Endothelial cell of umbilical vein (primary cell): ENCODE results near the gene NUP58. TPM values are rescaled to one million over a fixed set of nuclear protein-coding genes. Genes with fewer than 3 reads are reported as not detected.

Source experiments
- BruUV-seq: library from RNA; stranded (reverse); fragments of 400-500 nt; replicated peaks from 2 replicates; lab custom pipeline; 2021; lab: Mats Ljungman, UMichigan
- CTCF ChIA-PET: fragments of 300-600, 350-600 bp; sonication (Branson Sonifier 250); formaldehyde crosslinking; loops from one replicate; lab custom pipeline; 2021; ENCODE audit warnings: antibody characterized with exemption, inconsistent platforms; lab: Charles Lee
- POLR2A ChIA-PET: fragments of 300-600, 350-600 bp; sonication (Branson Sonifier 250); formaldehyde crosslinking; loops from one replicate; lab custom pipeline; 2021; ENCODE audit warnings: antibody characterized with exemption, inconsistent platforms; lab: Charles Lee
- DNase-seq: peaks from one replicate; pipeline ENCODE4 v3.0.0-alpha.2; 2011; ENCODE audit warnings: low read depth, low spot score
- FAIRE-seq: peaks from 2 replicates; lab custom pipeline; 2011; peaks lifted over from hg19 to GRCh38; lab: Jason Lieb, UNC
- H2AFZ ChIP-seq: 2 replicates; pipeline ENCODE4 v1.6.0; 2012; ENCODE audit warnings: low read depth, low read length, control low read depth, inconsistent platforms
- H3K27ac ChIP-seq: 2 replicates; pipeline ENCODE4 v1.5.1; 2011; ENCODE audit warnings: low read depth, mild to moderate bottlenecking, control low read depth, low read length, moderate library complexity; ENCODE audit not compliant: insufficient read depth
- H3K27me3 ChIP-seq, 2 experiments: 2 replicates each; pipeline versions ENCODE4 v1.6.0 to v1.6.1; 2011; ENCODE audit warnings: low read length in 2 of 2, mixed read lengths in 1 of 2; ENCODE audit not compliant: control insufficient read depth in 2 of 2, insufficient read depth in 2 of 2
- H3K36me3 ChIP-seq, 2 experiments: 2 replicates in 1 of 2; 3 replicates in 1 of 2; pipeline ENCODE4 v1.5.1; 2011; ENCODE audit warnings: low read length in 2 of 2, mild to moderate bottlenecking in 1 of 2, moderate library complexity in 1 of 2; ENCODE audit not compliant: control insufficient read depth in 2 of 2, insufficient read depth in 2 of 2; ENCODE audit errors: extremely low read depth in 1 of 2
- H3K4me1 ChIP-seq: 3 replicates; pipeline ENCODE4 v1.5.1; 2011; ENCODE audit warnings: mild to moderate bottlenecking, low read length; ENCODE audit not compliant: control insufficient read depth, insufficient read depth; ENCODE audit errors: extremely low read depth
- H3K4me2 ChIP-seq: 2 replicates; pipeline ENCODE4 v1.6.1; 2011; ENCODE audit warnings: low read length, control low read depth, mixed read lengths; ENCODE audit not compliant: insufficient read depth
- H3K4me3 ChIP-seq, 3 experiments: fragments of 200-600 bp in 1 of 3; sonication (generic), shearing (Covaris generic) in 1 of 3; replicated peaks in 1 of 3; 2 replicates each; pipeline ENCODE4 v1.5.1; 2011 to 2016; ENCODE audit warnings: control low read depth in 3 of 3, low read length in 3 of 3, mild to moderate bottlenecking in 2 of 3, inconsistent platforms in 1 of 3, low read depth in 1 of 3, moderate library complexity in 1 of 3; ENCODE audit not compliant: insufficient read depth in 1 of 3
- H3K79me2 ChIP-seq: 2 replicates; pipeline ENCODE4 v1.6.0; 2012; ENCODE audit warnings: low read length, inconsistent platforms; ENCODE audit not compliant: control insufficient read depth, insufficient read depth
- H3K9ac ChIP-seq: replicated peaks from 2 replicates; pipeline ENCODE3; 2011; ENCODE audit warnings: low read length, control low read depth; ENCODE audit not compliant: insufficient read depth; ENCODE audit errors: extremely low read depth
- H3K9me1 ChIP-seq: replicated peaks from 3 replicates; pipeline ENCODE4 v1.6.0; 2011; ENCODE audit warnings: mild to moderate bottlenecking, low read length; ENCODE audit not compliant: control insufficient read depth, insufficient read depth; ENCODE audit errors: extremely low read depth
- H3K9me3 ChIP-seq: replicated peaks from 2 replicates; pipeline ENCODE4 v1.5.1; 2012; ENCODE audit warnings: low read length, inconsistent platforms; ENCODE audit not compliant: control insufficient read depth, insufficient read depth
- H4K20me1 ChIP-seq: replicated peaks from 2 replicates; pipeline ENCODE3; 2011; ENCODE audit warnings: mild to moderate bottlenecking, low read length; ENCODE audit not compliant: control insufficient read depth, insufficient read depth; ENCODE audit errors: extremely low read depth
- CTCF ChIP-seq, 2 donors: IDR thresholded peaks; 1 replicate in 1 of 2; 2 replicates in 1 of 2; pipeline ENCODE4 v1.5.1; 2011; ENCODE audit warnings: low read length in 2 of 2, mild to moderate bottlenecking in 2 of 2, moderate library complexity in 2 of 2, control low read depth in 1 of 2, inconsistent platforms in 1 of 2, low read depth in 1 of 2; ENCODE audit not compliant: insufficient read depth in 1 of 2; ENCODE audit errors: extremely low read depth in 1 of 2
- EZH2 ChIP-seq: IDR thresholded peaks from 2 replicates; pipeline ENCODE4 v1.6.1; 2012; ENCODE audit warnings: borderline replicate concordance, low read depth, mild to moderate bottlenecking, moderate library complexity, low read length, inconsistent platforms; ENCODE audit not compliant: severe bottlenecking
- FOS ChIP-seq: IDR thresholded peaks from 2 replicates; pipeline ENCODE4 v1.6.1; 2011; ENCODE audit warnings: mild to moderate bottlenecking, low read length, moderate library complexity, borderline replicate concordance; ENCODE audit not compliant: insufficient read depth
- GATA2 ChIP-seq: IDR thresholded peaks from 2 replicates; pipeline ENCODE4 v1.7.0; 2011; ENCODE audit warnings: low read depth, mild to moderate bottlenecking, moderate library complexity, mixed read lengths, low read length; ENCODE audit not compliant: insufficient read length, insufficient read depth
- JUN ChIP-seq: IDR thresholded peaks from 2 replicates; pipeline ENCODE4 v1.6.1; 2011; ENCODE audit warnings: borderline replicate concordance, low read depth; ENCODE audit not compliant: insufficient read length, insufficient read depth
- MAX ChIP-seq: IDR thresholded peaks from 2 replicates; pipeline ENCODE4 v1.6.1; 2011; ENCODE audit not compliant: insufficient read depth, insufficient read length
- MYC ChIP-seq: IDR thresholded peaks from one replicate; pipeline ENCODE4 v1.6.1; 2011; ENCODE audit warnings: mild to moderate bottlenecking, low read depth, low read length
- POLR2A ChIP-seq: IDR thresholded peaks from 2 replicates; pipeline ENCODE4 v1.6.1; 2012; ENCODE audit warnings: low read depth, mild to moderate bottlenecking, control low read depth, low read length
- POLR2AphosphoS5 ChIP-seq: IDR thresholded peaks from 2 replicates; pipeline ENCODE4 v1.6.1; 2012; ENCODE audit warnings: low read depth, mild to moderate bottlenecking, control low read depth, low read length, moderate library complexity; ENCODE audit not compliant: insufficient read depth
- dilution Hi-C: fragments of 300-500 bp; cut with MboI; formaldehyde crosslinking; loops from one replicate; pipeline ENCODE4 v1.15.0; 2019; ENCODE audit warnings: low sequenced_read_pairs; ENCODE audit not compliant: extremely low pct_ligation_motif_present
- intact Hi-C: fragments of 100-400 bp; cut with micrococcal nuclease; formaldehyde crosslinking; loops from one replicate; pipeline ENCODE4 v1.10.0; 2022
- polyA plus RNA-seq, 4 experiments: library from polyadenylated mRNA; depleted of rRNA in 3 of 4; stranded (reverse) in 3 of 4; unstranded in 1 of 4; fragments of >200 nt; gene quantifications; 2 replicates each; pipeline versions ENCODE4 v1.2.1 to v1.2.3, GENCODE V29; 2011 to 2012; ENCODE audit warnings: missing spikeins in 1 of 4
- total RNA-seq: library from RNA; stranded (reverse); gene quantifications from 2 replicates; pipeline ENCODE4 v1.2.3, GENCODE V29; 2021

The NUP58 gene
- total and polyA plus RNA-seq, 2 donors (not counting 3 experiments of a cell fraction or from before 2014, with no cell fraction given) = 28.5 to 49.6 TPM

- Histone ChIP-seq H3K4me3 (no peak overlapping the region), H3K79me2 (no peaks in the 10 kb centered on the region), H3K9ac (no peak overlapping the region), H4K20me1 (no peaks in the 10 kb centered on the region), H3K9me3 (no peaks in the 10 kb centered on the region), H3K4me2 (no peak overlapping the region), H3K4me1 (peaks cover 3% of the 10 kb centered on the region), H3K9me1 (no peaks in the 10 kb centered on the region), H3K27ac (no peak overlapping the region), H2AFZ (no peak overlapping the region), H3K27me3 (no peaks in the 10 kb centered on the region), H3K36me3 (peaks cover 2 to 39% of the 10 kb centered on the region in 2 experiments)
- no peak for FAIRE-seq
- CTCF ChIA-PET = interaction anchor here (0.6 to 0.9 kb wide), 2 partner anchors 19 to 72 kb away, joined by 3 to 4 read pairs; no protein-coding TSS in a partner anchor
- no peak for DNase-seq
- BruUV-seq = no TSS peak
- intact Hi-C loops = no loop called here
- POLR2A ChIA-PET = no interaction called here
- dilution Hi-C loops = no loop called here
- TF ChIP-seq JUN = no peak
- no peak for TF ChIP-seq POLR2A
- TF ChIP-seq CTCF (IDR thresholded peaks at IDR 0.05; ENCODE audit: extremely low read depth in 1 of 2, insufficient read depth in 1 of 2, low read depth in 1 of 2, low read length in 2 of 2) = no peak
- no peak for TF ChIP-seq POLR2AphosphoS5
- no peak for TF ChIP-seq MAX
- TF ChIP-seq GATA2 = no peak
- no peak for TF ChIP-seq EZH2
- no peak for TF ChIP-seq FOS
- no peak for TF ChIP-seq MYC
These were observed 48.7 kb upstream of the NUP58 start for GRCh38 chr13:25252752-25253151.
